Lower leg skin (tissue), 3 donors: ENCODE results near the gene NEU2.

Source experiments
- CTCF ChIP-seq, 3 donors: fragments of 450-650 bp; IDR thresholded peaks; one replicate each; pipeline ENCODE4 v1.5.1; 2016; ENCODE audit warnings: antibody characterized with exemption in 3 of 3, mild to moderate bottlenecking in 3 of 3, moderate library complexity in 2 of 3
- POLR2A ChIP-seq, 2 donors: fragments of 450-650 bp; IDR thresholded peaks; one replicate each; pipeline ENCODE4 v1.6.1; 2016 to 2017; ENCODE audit warnings: antibody characterized with exemption in 2 of 2, mild to moderate bottlenecking in 1 of 2, moderate library complexity in 1 of 2

DNA sequence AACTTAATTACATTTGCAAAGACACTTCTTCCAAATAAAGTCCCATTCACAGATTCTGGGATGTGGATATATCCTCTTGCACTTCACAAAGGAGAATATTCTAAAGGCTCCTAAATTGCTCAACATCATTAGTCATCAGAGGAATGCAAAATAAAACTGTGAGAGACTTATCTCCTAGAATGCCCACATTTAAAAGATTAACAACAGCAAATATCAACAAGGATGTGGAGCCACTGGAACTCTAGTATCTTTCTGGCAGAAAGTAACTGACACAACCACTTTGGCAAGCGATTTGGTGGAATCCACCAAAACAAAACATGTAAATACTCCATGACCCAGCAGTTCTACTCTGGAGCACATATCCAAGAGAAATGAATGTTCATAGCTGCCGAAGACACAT, 4.6 kb downstream of the NEU2 start:
- TF ChIP-seq CTCF (IDR thresholded peaks at IDR 0.05), result no peak
- no peak for TF ChIP-seq POLR2A (IDR thresholded peaks at IDR 0.05)
